Ovary (tissue), 3 donors: ENCODE measurements around the gene SMC3.

Source experiments
- CTCF ChIP-seq, 3 donors: fragments of 450-650 bp in 2 of 3; fragments of 200-600 bp in 1 of 3; IDR thresholded peaks; one replicate each; pipeline versions ENCODE4 v1.5.1 to v1.8.0; 2016 to 2022; ENCODE audit warnings: antibody characterized with exemption in 3 of 3, mild to moderate bottlenecking in 1 of 3
- EP300 ChIP-seq: sonication (generic); formaldehyde crosslinking; IDR thresholded peaks from one replicate; pipeline ENCODE4 v1.6.1; 2017; ENCODE audit warnings: antibody characterized with exemption
- POLR2A ChIP-seq: fragments of 450-650 bp; IDR thresholded peaks from one replicate; pipeline ENCODE4 v1.6.1; 2017; ENCODE audit warnings: antibody characterized with exemption, mild to moderate bottlenecking, moderate library complexity
- donor health status: DM: no; HTN: no; CAD: no.

GRCh38 chr10:110577056-110577455, 9.6 kb downstream of the SMC3 start:
- TF ChIP-seq CTCF (IDR thresholded peaks at IDR 0.05) (no peak), POLR2A (no peak), EP300 (no peak)
